WTC11 (cell line): Measurements from ENCODE around the gene PPP1R12B. TPM values are rescaled to one million over a fixed set of nuclear protein-coding genes. Genes with fewer than 3 reads are reported as not detected.

Experiments used
- ATAC-seq: fragments of 200-7000 bp; cut with Tn5 transposase; 2 replicates; pipeline ENCODE4 v1.10.0; 2021; ENCODE audit warnings: mild to moderate bottlenecking, moderate library complexity
- CTCF ChIA-PET: fragments of 300-600 bp; sonication (Branson Sonifier 250); formaldehyde crosslinking; loops from one replicate; lab custom pipeline; 2021; ENCODE audit warnings: antibody characterized with exemption; lab: Charles Lee
- POLR2A ChIA-PET: fragments of 350-600 bp; sonication (Branson Sonifier 250); formaldehyde crosslinking; loops from one replicate; lab custom pipeline; 2021; ENCODE audit warnings: antibody characterized with exemption; lab: Charles Lee
- DNase-seq: peaks from one replicate; pipeline ENCODE4 v3.0.0; 2021; ENCODE audit warnings: low spot score
- H3K27ac Mint-ChIP-seq: 2 replicates; pipeline ENCODE4 v1.8.0; 2021; ENCODE audit warnings: mixed read lengths
- H3K27me3 Mint-ChIP-seq: 2 replicates; pipeline ENCODE4 v1.8.0; 2021; ENCODE audit warnings: low read depth, mild to moderate bottlenecking, moderate library complexity, mixed read lengths
- H3K36me3 Mint-ChIP-seq: 2 replicates; pipeline ENCODE4 v1.8.0; 2021; ENCODE audit warnings: mixed read lengths
- H3K4me1 Mint-ChIP-seq: 2 replicates; pipeline ENCODE4 v1.8.0; 2022; ENCODE audit warnings: mixed read lengths
- H3K4me3 Mint-ChIP-seq: 2 replicates; pipeline ENCODE4 v1.8.0; 2021; ENCODE audit warnings: mild to moderate bottlenecking, moderate library complexity, mixed read lengths
- H3K9me3 Mint-ChIP-seq: 2 replicates; pipeline ENCODE4 v1.8.0; 2021; ENCODE audit warnings: mixed read lengths
- CREM ChIP-seq: sonication (generic); formaldehyde crosslinking; IDR thresholded peaks from 2 replicates; pipeline ENCODE4 v1.8.1; 2022; ENCODE audit warnings: mild to moderate bottlenecking, missing genetic modification reagents, moderate library complexity
- EMX1 ChIP-seq: fragments of 250-450 bp; sonication (Bioruptor Pico); IDR thresholded peaks from 2 replicates; pipeline ENCODE4 v1.8.0; 2021; ENCODE audit warnings: mild to moderate bottlenecking
- ETV6 ChIP-seq: sonication (generic); formaldehyde crosslinking; IDR thresholded peaks from 2 replicates; pipeline ENCODE4 v1.8.1; 2022; ENCODE audit warnings: mild to moderate bottlenecking, missing genetic modification reagents
- FOXK1 ChIP-seq: sonication (generic); formaldehyde crosslinking; IDR thresholded peaks from 2 replicates; pipeline ENCODE4 v1.8.0; 2022; ENCODE audit warnings: mild to moderate bottlenecking, moderate library complexity, missing genetic modification reagents
- GABPB1 ChIP-seq: sonication (generic); formaldehyde crosslinking; IDR thresholded peaks from 2 replicates; pipeline ENCODE4 v1.8.1; 2023; ENCODE audit warnings: mild to moderate bottlenecking, missing genetic modification reagents
- GRHL2 ChIP-seq: fragments of 250-450 bp; sonication (Bioruptor Pico); IDR thresholded peaks from 2 replicates; pipeline ENCODE4 v1.8.0; 2022; ENCODE audit warnings: mild to moderate bottlenecking, moderate library complexity; ENCODE audit not compliant: insufficient replicate concordance, severe bottlenecking
- MXD4 ChIP-seq: fragments of 250-450 bp; sonication (Bioruptor Pico); IDR thresholded peaks from 2 replicates; pipeline ENCODE4 v1.8.0; 2021; ENCODE audit warnings: mild to moderate bottlenecking, moderate library complexity, borderline replicate concordance
- NR2C2 ChIP-seq: sonication (generic); formaldehyde crosslinking; IDR thresholded peaks from 2 replicates; pipeline ENCODE4 v1.8.0; 2022; ENCODE audit warnings: mild to moderate bottlenecking, missing genetic modification reagents
- SMAD3 ChIP-seq: sonication (generic); formaldehyde crosslinking; IDR thresholded peaks from 2 replicates; pipeline ENCODE4 v1.8.0; 2022; ENCODE audit warnings: missing genetic modification reagents, mild to moderate bottlenecking, borderline replicate concordance
- SMAD4 ChIP-seq: sonication (generic); formaldehyde crosslinking; IDR thresholded peaks from 2 replicates; pipeline ENCODE4 v1.8.0; 2022; ENCODE audit warnings: mild to moderate bottlenecking, missing genetic modification reagents
- SP1 ChIP-seq: sonication (generic); formaldehyde crosslinking; conservative IDR thresholded peaks from 2 replicates; pipeline ENCODE4 v1.8.1; 2022; ENCODE audit warnings: missing genetic modification reagents
- TCF7 ChIP-seq: sonication (generic); formaldehyde crosslinking; IDR thresholded peaks from 2 replicates; pipeline ENCODE4 v1.8.0; 2022; ENCODE audit warnings: mild to moderate bottlenecking, low read depth, missing genetic modification reagents, moderate library complexity
- ZNF121 ChIP-seq: sonication (generic); formaldehyde crosslinking; IDR thresholded peaks from 2 replicates; pipeline ENCODE4 v1.8.0; 2023; ENCODE audit warnings: missing genetic modification reagents
- ZNF138 ChIP-seq: sonication (generic); formaldehyde crosslinking; conservative IDR thresholded peaks from 2 replicates; pipeline ENCODE4 v1.8.1; 2022; ENCODE audit warnings: mild to moderate bottlenecking, moderate library complexity, missing genetic modification reagents
- total RNA-seq: library from RNA; stranded (reverse); gene quantifications from 3 replicates; pipeline ENCODE4 v1.2.3, GENCODE V29; 2021
- TF ChIP-seq, protein P1 (sequence below): sonication (generic); formaldehyde crosslinking; IDR thresholded peaks from 2 replicates; pipeline ENCODE4 v1.8.1; 2023; ENCODE audit warnings: mild to moderate bottlenecking, missing genetic modification reagents
- TF ChIP-seq, protein P2 (sequence below): sonication (generic); formaldehyde crosslinking; IDR thresholded peaks from 2 replicates; pipeline ENCODE4 v1.8.1; 2022; ENCODE audit warnings: low read depth, missing genetic modification reagents, borderline replicate concordance
- TF ChIP-seq, protein P3 (sequence below): sonication (generic); formaldehyde crosslinking; IDR thresholded peaks from 2 replicates; pipeline ENCODE4 v1.8.1; 2023; ENCODE audit warnings: mild to moderate bottlenecking, moderate library complexity, missing genetic modification reagents
- TF ChIP-seq, protein P4 (sequence below): sonication (generic); formaldehyde crosslinking; IDR thresholded peaks from 2 replicates; pipeline ENCODE4 v1.8.0; 2022; ENCODE audit warnings: mild to moderate bottlenecking, missing genetic modification reagents
- TF ChIP-seq, protein P5 (sequence below): sonication (generic); formaldehyde crosslinking; IDR thresholded peaks from 2 replicates; pipeline ENCODE4 v1.8.1; 2022; ENCODE audit warnings: low read depth, mild to moderate bottlenecking, moderate library complexity, missing genetic modification reagents, borderline replicate concordance

PPP1R12B gene
- total RNA-seq, 1 experiment from 2014 or later, result 19.2 TPM

DNA sequence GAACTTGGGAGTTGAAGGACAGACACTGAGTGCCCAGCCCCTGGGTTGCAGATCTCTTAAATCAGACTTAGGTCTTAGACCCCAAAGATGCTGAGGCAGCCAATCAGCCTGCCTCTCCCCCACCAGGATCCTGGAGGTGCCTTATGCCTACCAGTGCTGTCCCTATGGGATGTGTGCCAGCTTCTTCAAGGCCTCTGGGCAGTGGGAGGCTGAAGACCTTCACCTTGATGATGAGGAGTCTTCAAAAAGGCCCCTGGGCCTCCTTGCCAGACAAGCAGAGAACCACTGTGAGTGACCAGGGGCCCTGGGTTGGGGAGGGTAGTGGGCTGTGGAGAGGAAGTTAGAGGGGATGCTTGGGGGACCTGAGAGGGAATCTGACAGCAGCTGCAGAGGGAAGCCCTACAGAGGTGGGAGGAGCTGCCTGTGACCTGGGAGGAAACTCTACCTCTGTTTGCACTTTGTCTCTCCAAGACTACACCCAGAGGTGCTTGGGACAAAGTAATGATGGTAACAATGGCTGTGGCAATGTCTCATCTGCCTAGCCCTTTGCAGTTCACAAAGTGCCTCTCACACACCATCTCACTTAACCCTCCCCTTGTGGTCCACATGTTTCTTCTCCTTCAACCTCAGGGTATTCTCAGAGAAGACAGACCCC, 38.3 kb upstream of the PPP1R12B start (continued):
- TF ChIP-seq, protein P1, sequence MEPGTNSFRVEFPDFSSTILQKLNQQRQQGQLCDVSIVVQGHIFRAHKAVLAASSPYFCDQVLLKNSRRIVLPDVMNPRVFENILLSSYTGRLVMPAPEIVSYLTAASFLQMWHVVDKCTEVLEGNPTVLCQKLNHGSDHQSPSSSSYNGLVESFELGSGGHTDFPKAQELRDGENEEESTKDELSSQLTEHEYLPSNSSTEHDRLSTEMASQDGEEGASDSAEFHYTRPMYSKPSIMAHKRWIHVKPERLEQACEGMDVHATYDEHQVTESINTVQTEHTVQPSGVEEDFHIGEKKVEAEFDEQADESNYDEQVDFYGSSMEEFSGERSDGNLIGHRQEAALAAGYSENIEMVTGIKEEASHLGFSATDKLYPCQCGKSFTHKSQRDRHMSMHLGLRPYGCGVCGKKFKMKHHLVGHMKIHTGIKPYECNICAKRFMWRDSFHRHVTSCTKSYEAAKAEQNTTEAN (CRISPR knock-in tag), result no peak
- no peak for TF ChIP-seq SMAD3 (CRISPR knock-in tag)
- no peak for TF ChIP-seq ZNF121 (CRISPR knock-in tag)
- TF ChIP-seq, protein P2, sequence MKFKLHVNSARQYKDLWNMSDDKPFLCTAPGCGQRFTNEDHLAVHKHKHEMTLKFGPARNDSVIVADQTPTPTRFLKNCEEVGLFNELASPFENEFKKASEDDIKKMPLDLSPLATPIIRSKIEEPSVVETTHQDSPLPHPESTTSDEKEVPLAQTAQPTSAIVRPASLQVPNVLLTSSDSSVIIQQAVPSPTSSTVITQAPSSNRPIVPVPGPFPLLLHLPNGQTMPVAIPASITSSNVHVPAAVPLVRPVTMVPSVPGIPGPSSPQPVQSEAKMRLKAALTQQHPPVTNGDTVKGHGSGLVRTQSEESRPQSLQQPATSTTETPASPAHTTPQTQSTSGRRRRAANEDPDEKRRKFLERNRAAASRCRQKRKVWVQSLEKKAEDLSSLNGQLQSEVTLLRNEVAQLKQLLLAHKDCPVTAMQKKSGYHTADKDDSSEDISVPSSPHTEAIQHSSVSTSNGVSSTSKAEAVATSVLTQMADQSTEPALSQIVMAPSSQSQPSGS (CRISPR knock-in tag), result no peak

DNA sequence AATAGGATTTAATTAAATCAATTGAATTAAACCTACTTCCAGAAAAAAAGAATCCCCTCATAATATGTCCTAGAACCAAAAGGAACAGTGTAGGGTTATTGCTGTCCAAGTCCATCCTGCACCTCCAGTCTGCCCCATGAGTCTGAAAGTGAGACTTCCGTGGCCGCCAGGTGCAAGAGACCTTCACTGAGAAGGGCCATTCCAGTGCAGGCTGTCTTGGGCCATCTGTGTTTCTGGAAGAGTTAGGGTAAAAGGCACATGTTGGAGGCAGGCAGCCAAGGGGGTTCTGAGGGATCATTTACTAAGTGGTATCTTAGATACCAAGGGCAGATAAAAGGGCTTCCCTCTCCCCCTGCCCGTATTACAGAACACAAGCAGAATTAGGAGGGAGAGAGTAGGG, 37.8 kb upstream of the PPP1R12B start:
- peaks cover 10% of the 10 kb centered on the region for H3K4me1 Mint-ChIP-seq
- H3K27me3 Mint-ChIP-seq, result no peaks in the 10 kb centered on the region
- DNase-seq (no peak), ATAC-seq (no peak)
- no peaks in the 10 kb centered on the region for H3K36me3 Mint-ChIP-seq
- no peaks in the 10 kb centered on the region for H3K9me3 Mint-ChIP-seq
- ChIA-PET CTCF (interaction anchor here (3.6 kb wide), 1 partner anchor 117 kb away, joined by 21 read pairs; the partner anchor contains the start of gene LGR6), POLR2A (no interaction called here)
- TF ChIP-seq, protein P3, sequence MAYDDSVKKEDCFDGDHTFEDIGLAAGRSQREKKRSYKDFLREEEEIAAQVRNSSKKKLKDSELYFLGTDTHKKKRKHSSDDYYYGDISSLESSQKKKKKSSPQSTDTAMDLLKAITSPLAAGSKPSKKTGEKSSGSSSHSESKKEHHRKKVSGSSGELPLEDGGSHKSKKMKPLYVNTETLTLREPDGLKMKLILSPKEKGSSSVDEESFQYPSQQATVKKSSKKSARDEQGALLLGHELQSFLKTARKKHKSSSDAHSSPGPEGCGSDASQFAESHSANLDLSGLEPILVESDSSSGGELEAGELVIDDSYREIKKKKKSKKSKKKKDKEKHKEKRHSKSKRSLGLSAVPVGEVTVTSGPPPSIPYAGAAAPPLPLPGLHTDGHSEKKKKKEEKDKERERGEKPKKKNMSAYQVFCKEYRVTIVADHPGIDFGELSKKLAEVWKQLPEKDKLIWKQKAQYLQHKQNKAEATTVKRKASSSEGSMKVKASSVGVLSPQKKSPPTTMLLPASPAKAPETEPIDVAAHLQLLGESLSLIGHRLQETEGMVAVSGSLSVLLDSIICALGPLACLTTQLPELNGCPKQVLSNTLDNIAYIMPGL (CRISPR knock-in tag), result no peak
- TF ChIP-seq ETV6 (CRISPR knock-in tag) (no peak), SMAD4 (no peak), GABPB1 (CRISPR knock-in tag) (no peak), CREM (CRISPR knock-in tag) (no peak), ZNF138 (no peak), EMX1 (no peak), MXD4 (CRISPR knock-in tag) (no peak), SP1 (CRISPR knock-in tag) (no peak), NR2C2 (CRISPR knock-in tag) (no peak), TCF7 (CRISPR knock-in tag) (no peak), FOXK1 (CRISPR knock-in tag) (no peak), GRHL2 (CRISPR knock-in tag) (no peak)
- TF ChIP-seq, protein P4, sequence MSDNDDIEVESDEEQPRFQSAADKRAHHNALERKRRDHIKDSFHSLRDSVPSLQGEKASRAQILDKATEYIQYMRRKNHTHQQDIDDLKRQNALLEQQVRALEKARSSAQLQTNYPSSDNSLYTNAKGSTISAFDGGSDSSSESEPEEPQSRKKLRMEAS (CRISPR knock-in tag), result no peak
- TF ChIP-seq, protein P5, sequence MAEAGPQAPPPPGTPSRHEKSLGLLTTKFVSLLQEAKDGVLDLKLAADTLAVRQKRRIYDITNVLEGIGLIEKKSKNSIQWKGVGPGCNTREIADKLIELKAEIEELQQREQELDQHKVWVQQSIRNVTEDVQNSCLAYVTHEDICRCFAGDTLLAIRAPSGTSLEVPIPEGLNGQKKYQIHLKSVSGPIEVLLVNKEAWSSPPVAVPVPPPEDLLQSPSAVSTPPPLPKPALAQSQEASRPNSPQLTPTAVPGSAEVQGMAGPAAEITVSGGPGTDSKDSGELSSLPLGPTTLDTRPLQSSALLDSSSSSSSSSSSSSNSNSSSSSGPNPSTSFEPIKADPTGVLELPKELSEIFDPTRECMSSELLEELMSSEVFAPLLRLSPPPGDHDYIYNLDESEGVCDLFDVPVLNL, result no peak
- H3K27ac Mint-ChIP-seq, result no peak overlapping the region
- no peak overlapping the region for H3K4me3 Mint-ChIP-seq
